ENCODE results near the gene KSR1. TPM values are rescaled to one million over a fixed set of nuclear protein-coding genes. Genes with fewer than 3 reads are reported as not detected.
"Not testable (repeated sequence)": the region's sequence is repeated elsewhere in the genome, so short reads cannot be mapped to it uniquely, and the experiment has no call there.

Gene KSR1
- total and polyA plus RNA-seq, 2 of the 4 experiments (the other 2 are of a cell fraction): 12.5 to 21.9 TPM

DNA sequence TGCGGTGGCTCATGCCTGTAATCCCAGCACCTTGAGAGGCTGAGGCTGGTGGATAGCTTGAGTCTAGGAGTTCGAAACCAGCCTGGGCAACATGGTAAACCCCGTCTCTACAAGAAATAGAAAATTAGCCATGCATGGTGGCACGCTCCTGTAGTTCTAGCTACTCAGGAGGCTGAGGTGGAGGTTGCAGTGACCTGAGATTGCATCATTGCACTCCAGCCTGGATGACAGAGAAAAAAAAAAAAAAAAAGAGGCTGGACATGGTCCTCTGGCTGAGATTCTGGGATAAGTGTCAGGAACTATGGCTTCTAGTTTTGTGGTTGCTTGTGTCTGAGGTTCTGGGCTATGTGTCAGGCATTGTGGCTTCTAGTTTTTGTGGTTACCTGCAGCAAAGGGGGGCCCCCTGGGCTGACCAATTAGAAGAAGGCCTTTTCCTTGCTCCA is 7.0 kb downstream of the KSR1 start:
- CTCF ChIA-PET: no interaction called here
- Histone ChIP-seq H3K23ac (ENCODE audit: low read depth, low read length) (no peak overlapping the region), H2BK20ac (ENCODE audit: low read depth, low read length) (no peak overlapping the region), H3K14ac (replicated peaks; ENCODE audit: low read depth, low read length) (no peak overlapping the region), H3K56ac (ENCODE audit: extremely low read depth, insufficient read depth, low read length) (no peak overlapping the region), H3K9me1 (ENCODE audit: insufficient read depth, low read length) (peaks cover 23% of the 10 kb centered on the region), H4K91ac (ENCODE audit: insufficient read depth, low read depth, low read length) (no peak overlapping the region), H3K4ac (ENCODE audit: low read depth, low read length) (no peak overlapping the region), H3K27ac (ENCODE audit: insufficient read depth, low read length) (no peak overlapping the region), H2BK120ac (ENCODE audit: low read depth, low read length) (no peak overlapping the region), H3K4me2 (ENCODE audit: low read depth, low read length) (no peak overlapping the region), H4K8ac (ENCODE audit: low read depth in 2 of 2, low read length in 2 of 2) (no peak overlapping the region), H2BK15ac (ENCODE audit: low read depth, low read length) (no peak overlapping the region), H3K18ac (ENCODE audit: low read depth, low read length) (no peak overlapping the region), H2AK5ac (ENCODE audit: low read depth, low read length) (no peak overlapping the region), H3K27me3 (ENCODE audit: control insufficient read depth, insufficient read depth, low read length) (no peaks in the 10 kb centered on the region), H2AK9ac (replicated peaks; ENCODE audit: low read depth, low read length, poor library complexity) (no peak overlapping the region), H3K4me1 (ENCODE audit: control insufficient read depth, insufficient read depth, low read length) (peaks cover 32% of the 10 kb centered on the region), H4K20me1 (ENCODE audit: insufficient read depth, low read length) (peaks cover 93% of the 10 kb centered on the region), H3K79me1 (ENCODE audit: low read depth in 1 of 2, low read length in 2 of 2) (peaks cover 37 to 91% of the 10 kb centered on the region in 2 experiments), H3K4me3 (ENCODE audit: insufficient read depth, low read depth, low read length) (no peak overlapping the region), H3K9me3 (ENCODE audit: control insufficient read depth, insufficient read depth, low read length) (no peaks in the 10 kb centered on the region), H3K9ac (ENCODE audit: low read depth, low read length) (no peak overlapping the region), H4K5ac (ENCODE audit: low read depth, low read length) (no peak overlapping the region), H2BK5ac (ENCODE audit: low read depth, low read length, poor library complexity, severe bottlenecking) (no peak overlapping the region), H3K36me3 (ENCODE audit: control insufficient read depth, insufficient read depth, low read length) (peaks cover 8% of the 10 kb centered on the region; the same call in 1 of the 2 replicates), H2AFZ (replicated peaks; ENCODE audit: low read length, poor library complexity) (no peak overlapping the region)
- no peak for ATAC-seq (ENCODE audit: low read depth)
- intact Hi-C loops (cut with micrococcal nuclease): no loop called here
- in situ Hi-C loops (cut with MboI; ENCODE audit: low sequenced_read_pairs): no loop called here
- POLR2A ChIA-PET (ENCODE audit: unreplicated experiment): no interaction called here
- no TSS peak for BruUV-seq (replicated peaks)
- no peak for DNase-seq
- TF ChIP-seq CEBPB (IDR thresholded peaks at IDR 0.05; ENCODE audit: low read depth, low read length): peak; percentile 62
- no peak for TF ChIP-seq CHD1 (IDR thresholded peaks at IDR 0.05; ENCODE audit: low read depth, low read length)
- no peak for TF ChIP-seq MXI1 (IDR thresholded peaks at IDR 0.05; ENCODE audit: borderline replicate concordance, low read depth, low read length)
- no peak for TF ChIP-seq MAFK (IDR thresholded peaks at IDR 0.05; ENCODE audit: low read depth, low read length)
- TF ChIP-seq, protein P1, sequence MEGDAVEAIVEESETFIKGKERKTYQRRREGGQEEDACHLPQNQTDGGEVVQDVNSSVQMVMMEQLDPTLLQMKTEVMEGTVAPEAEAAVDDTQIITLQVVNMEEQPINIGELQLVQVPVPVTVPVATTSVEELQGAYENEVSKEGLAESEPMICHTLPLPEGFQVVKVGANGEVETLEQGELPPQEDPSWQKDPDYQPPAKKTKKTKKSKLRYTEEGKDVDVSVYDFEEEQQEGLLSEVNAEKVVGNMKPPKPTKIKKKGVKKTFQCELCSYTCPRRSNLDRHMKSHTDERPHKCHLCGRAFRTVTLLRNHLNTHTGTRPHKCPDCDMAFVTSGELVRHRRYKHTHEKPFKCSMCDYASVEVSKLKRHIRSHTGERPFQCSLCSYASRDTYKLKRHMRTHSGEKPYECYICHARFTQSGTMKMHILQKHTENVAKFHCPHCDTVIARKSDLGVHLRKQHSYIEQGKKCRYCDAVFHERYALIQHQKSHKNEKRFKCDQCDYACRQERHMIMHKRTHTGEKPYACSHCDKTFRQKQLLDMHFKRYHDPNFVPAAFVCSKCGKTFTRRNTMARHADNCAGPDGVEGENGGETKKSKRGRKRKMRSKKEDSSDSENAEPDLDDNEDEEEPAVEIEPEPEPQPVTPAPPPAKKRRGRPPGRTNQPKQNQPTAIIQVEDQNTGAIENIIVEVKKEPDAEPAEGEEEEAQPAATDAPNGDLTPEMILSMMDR (conservative IDR thresholded peaks at IDR 0.05; ENCODE audit: low read depth, low read length): no peak
- no peak for TF ChIP-seq RCOR1 (IDR thresholded peaks at IDR 0.05; ENCODE audit: insufficient replicate concordance, low read length)
- dilution Hi-C loops (cut with HindIII; ENCODE audit: low sequenced_read_pairs, unreplicated experiment): no loop called here
- WGBS, 2 experiments (ENCODE audit: extremely low coverage in 2 of 2, insufficient read length in 1 of 2): 100% methylated on average over 3 of the region's 4 CpGs; no CpG with 5 or more reads in 1 of the 2 experiments

DNA sequence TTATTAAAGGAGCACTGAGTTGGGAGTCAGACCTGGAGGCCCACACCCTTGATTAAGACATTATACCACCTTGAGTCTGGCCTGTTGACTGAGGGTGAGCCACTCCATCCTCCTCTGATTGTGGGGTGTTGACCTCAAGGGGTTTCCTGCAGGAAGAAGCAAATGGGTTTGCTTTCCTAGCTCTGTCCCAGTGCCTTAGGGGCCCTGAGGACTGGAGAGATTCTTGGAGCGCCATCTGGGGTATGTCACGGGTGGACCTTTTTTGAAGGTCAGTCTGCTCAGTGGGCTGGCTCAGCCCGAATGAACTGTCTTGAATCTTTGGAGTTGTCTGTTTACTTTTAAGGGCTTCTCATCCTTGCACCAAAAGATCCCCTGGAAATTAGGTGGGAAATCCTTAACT is 7.8 kb downstream of the KSR1 start:
- H3K4me1 ChIP-seq (ENCODE audit: control insufficient read depth, insufficient read depth, low read length): peaks cover 30% of the 10 kb centered on the region
- H3K23ac ChIP-seq (ENCODE audit: low read depth, low read length); H4K91ac ChIP-seq (ENCODE audit: insufficient read depth, low read depth, low read length); H2AK9ac ChIP-seq (replicated peaks; ENCODE audit: low read depth, low read length, poor library complexity); H3K4ac ChIP-seq (ENCODE audit: low read depth, low read length); H3K18ac ChIP-seq (ENCODE audit: low read depth, low read length); H2BK5ac ChIP-seq (ENCODE audit: low read depth, low read length, poor library complexity, severe bottlenecking); H3K36me3 ChIP-seq (ENCODE audit: control insufficient read depth, insufficient read depth, low read length); H2BK120ac ChIP-seq (ENCODE audit: low read depth, low read length); H3K56ac ChIP-seq (ENCODE audit: extremely low read depth, insufficient read depth, low read length); H4K8ac ChIP-seq (ENCODE audit: low read depth in 2 of 2, low read length in 2 of 2); in situ Hi-C loops (cut with MboI; ENCODE audit: low sequenced_read_pairs); H2BK20ac ChIP-seq (ENCODE audit: low read depth, low read length); H3K14ac ChIP-seq (replicated peaks; ENCODE audit: low read depth, low read length); POLR2A ChIA-PET (ENCODE audit: unreplicated experiment); dilution Hi-C loops (cut with HindIII; ENCODE audit: low sequenced_read_pairs, unreplicated experiment); H3K4me3 ChIP-seq (ENCODE audit: insufficient read depth, low read depth, low read length); H3K27ac ChIP-seq (ENCODE audit: insufficient read depth, low read length); DNase-seq; H3K4me2 ChIP-seq (ENCODE audit: low read depth, low read length); H2AFZ ChIP-seq (replicated peaks; ENCODE audit: low read length, poor library complexity); H3K9ac ChIP-seq (ENCODE audit: low read depth, low read length); H3K9me3 ChIP-seq (ENCODE audit: control insufficient read depth, insufficient read depth, low read length); H4K5ac ChIP-seq (ENCODE audit: low read depth, low read length); BruUV-seq (replicated peaks); H3K27me3 ChIP-seq (ENCODE audit: control insufficient read depth, insufficient read depth, low read length); H2BK15ac ChIP-seq (ENCODE audit: low read depth, low read length); H2AK5ac ChIP-seq (ENCODE audit: low read depth, low read length); CTCF ChIA-PET; ATAC-seq (ENCODE audit: low read depth); intact Hi-C loops (cut with micrococcal nuclease): not testable (repeated sequence)
- H3K79me1 ChIP-seq (ENCODE audit: low read depth in 1 of 2, low read length in 2 of 2): peaks cover 39 to 91% of the 10 kb centered on the region in 2 experiments
- peaks cover 93% of the 10 kb centered on the region for H4K20me1 ChIP-seq (ENCODE audit: insufficient read depth, low read length)
- peaks cover 26% of the 10 kb centered on the region for H3K9me1 ChIP-seq (ENCODE audit: insufficient read depth, low read length)
- WGBS, 2 experiments (ENCODE audit: extremely low coverage in 2 of 2, insufficient read length in 1 of 2): no CpG with 5 or more reads among the region's 3 CpGs
